Right lobe of liver (tissue), 6 donors: ENCODE data around the gene PACC1. TPM values are rescaled to one million over a fixed set of nuclear protein-coding genes. Genes with fewer than 3 reads are reported as not detected.

ENCODE experiments used
- ATAC-seq, 4 donors: fragments of 200-7000 bp; cut with Tn5 transposase; one replicate each; pipeline ENCODE4 v1.9.1; 2020; ENCODE audit warnings: mild to moderate bottlenecking in 4 of 4, moderate library complexity in 4 of 4
- DNase-seq, 3 donors: peaks; one replicate each; pipeline ENCODE4 v3.0.0-alpha.2; 2020
- H3K27ac ChIP-seq, 3 donors: fragments of 200-600 bp; one replicate each; pipeline ENCODE4 v1.8.0; 2022
- H3K27me3 ChIP-seq, 2 donors: fragments of 200-600 bp; one replicate each; pipeline ENCODE4 v1.8.0; 2022
- H3K36me3 ChIP-seq, 4 donors: fragments of 200-600 bp; sonication (generic) in 1 of 4; one replicate each; pipeline versions ENCODE4 v1.5.1 to v1.8.0; 2017 to 2022; ENCODE audit warnings: control low read depth in 1 of 4
- H3K4me1 ChIP-seq, 4 donors: fragments of 200-600 bp; sonication (generic) in 1 of 4; one replicate each; pipeline versions ENCODE4 v1.5.1 to v1.8.0; 2017 to 2022; ENCODE audit warnings: control low read depth in 1 of 4
- H3K4me3 ChIP-seq, 3 donors: fragments of 200-600 bp; one replicate each; pipeline ENCODE4 v1.8.0; 2022
- H3K9me3 ChIP-seq, 4 donors: fragments of 200-600 bp; sonication (generic) in 1 of 4; one replicate each; pipeline versions ENCODE4 v1.5.1 to v1.8.0; 2017 to 2022; ENCODE audit warnings: control low read depth in 1 of 4
- POLR2A ChIP-seq: fragments of 450-650 bp; IDR thresholded peaks from one replicate; pipeline ENCODE4 v1.6.1; 2017; ENCODE audit warnings: antibody characterized with exemption, mild to moderate bottlenecking
- WGBS: methylation state at CpG from one replicate; pipeline ENCODE4 v1.1.6; 2018; ENCODE audit warnings: low coverage, low lambda C conversion rate; ENCODE audit not compliant: insufficient coverage; ENCODE audit errors: missing lambda C conversion rate; 5-methylcytosine and 5-hydroxymethylcytosine counted together
- intact Hi-C, 2 donors: fragments of 100-400 bp; cut with DNase I; formaldehyde crosslinking; loops; one replicate each; pipeline versions ENCODE4 v1.11.2 to v1.14.1; 2022
- total RNA-seq, 6 experiments: library from RNA; depleted of rRNA in 2 of 6; stranded (reverse); fragments of >200 nt in 2 of 6; fragmentation: NEBNext Ultra II Directional in 3 of 6; extraction: Animal tissue kit (Norgen Biotek cat#: 25700) in 3 of 6; gene quantifications; one replicate each; pipeline versions ENCODE4 v1.1.0 to v1.2.4, GENCODE V29; 2016 to 2023
- TF ChIP-seq, protein P1 (sequence below), 4 donors: fragments of 200-600 bp in 3 of 4; fragments of 450-650 bp in 1 of 4; IDR thresholded peaks; one replicate each; pipeline versions ENCODE4 v1.5.1 to v1.8.0; 2016 to 2022; ENCODE audit warnings: antibody characterized with exemption in 4 of 4, mild to moderate bottlenecking in 2 of 4
- donor health status: DM: no; HTN: yes; CAD: no.
- donor health status: DM: no; HTN: no; CAD: no.
- donor health status: DM: no; HTN: no; CAD: no.
- donor health status: DM: no; HTN: yes; CAD: no.
- donor health status: DM: no; HTN: yes; CAD: no.

The PACC1 gene
- total RNA-seq, 6 experiments from 2014 or later, result 0.88 to 3.3 (median 1.7) TPM

DNA sequence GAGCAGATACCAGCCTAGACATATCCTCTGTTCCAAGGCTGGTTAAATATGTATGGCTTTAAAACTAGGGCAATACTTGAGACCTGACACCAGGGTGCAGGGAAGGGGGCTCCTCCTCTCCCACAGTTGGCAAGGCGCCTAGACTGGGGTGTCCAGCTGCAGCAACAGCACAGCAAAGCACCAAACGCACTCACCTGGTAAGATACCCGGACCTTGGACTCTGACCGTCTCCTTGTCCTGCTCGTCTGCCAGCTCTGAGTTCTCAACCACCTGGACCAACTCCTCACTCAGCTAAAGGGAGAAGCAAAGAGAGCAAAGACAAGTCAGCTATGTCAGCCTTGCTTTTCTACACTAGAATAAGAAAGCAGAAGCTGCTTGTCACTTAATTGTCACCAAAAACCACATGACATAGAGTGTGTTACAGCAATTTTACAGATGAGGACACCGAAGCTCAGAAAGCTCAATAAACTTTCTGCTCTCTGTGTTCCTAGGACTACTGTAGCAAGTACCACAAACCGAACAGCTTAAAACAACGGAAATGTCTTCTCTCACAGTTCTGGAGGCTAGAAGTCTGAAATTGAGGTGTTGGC, 4.4 kb downstream of the PACC1 start:
- DNase-seq (peak in 1 of 3 donors; percentile 55), ATAC-seq (peak in 2 of 4 donors; percentile 27 to 42)
- no peak overlapping the region for H3K27ac ChIP-seq
- no peak for TF ChIP-seq POLR2A
- TF ChIP-seq, protein P1, sequence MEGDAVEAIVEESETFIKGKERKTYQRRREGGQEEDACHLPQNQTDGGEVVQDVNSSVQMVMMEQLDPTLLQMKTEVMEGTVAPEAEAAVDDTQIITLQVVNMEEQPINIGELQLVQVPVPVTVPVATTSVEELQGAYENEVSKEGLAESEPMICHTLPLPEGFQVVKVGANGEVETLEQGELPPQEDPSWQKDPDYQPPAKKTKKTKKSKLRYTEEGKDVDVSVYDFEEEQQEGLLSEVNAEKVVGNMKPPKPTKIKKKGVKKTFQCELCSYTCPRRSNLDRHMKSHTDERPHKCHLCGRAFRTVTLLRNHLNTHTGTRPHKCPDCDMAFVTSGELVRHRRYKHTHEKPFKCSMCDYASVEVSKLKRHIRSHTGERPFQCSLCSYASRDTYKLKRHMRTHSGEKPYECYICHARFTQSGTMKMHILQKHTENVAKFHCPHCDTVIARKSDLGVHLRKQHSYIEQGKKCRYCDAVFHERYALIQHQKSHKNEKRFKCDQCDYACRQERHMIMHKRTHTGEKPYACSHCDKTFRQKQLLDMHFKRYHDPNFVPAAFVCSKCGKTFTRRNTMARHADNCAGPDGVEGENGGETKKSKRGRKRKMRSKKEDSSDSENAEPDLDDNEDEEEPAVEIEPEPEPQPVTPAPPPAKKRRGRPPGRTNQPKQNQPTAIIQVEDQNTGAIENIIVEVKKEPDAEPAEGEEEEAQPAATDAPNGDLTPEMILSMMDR (IDR thresholded peaks at IDR 0.05), result no peak
- H3K36me3 ChIP-seq, result no peaks in the 10 kb centered on the region
- intact Hi-C loops, result no loop called here
- no peaks in the 10 kb centered on the region for H3K27me3 ChIP-seq
- H3K9me3 ChIP-seq, result no peaks in the 10 kb centered on the region
- WGBS, result 38% methylated on average over 3 of the region's 8 CpGs
- no peak overlapping the region for H3K4me3 ChIP-seq
- peaks cover 0 to 15% (median 0%) of the 10 kb centered on the region in 4 donors for H3K4me1 ChIP-seq

DNA sequence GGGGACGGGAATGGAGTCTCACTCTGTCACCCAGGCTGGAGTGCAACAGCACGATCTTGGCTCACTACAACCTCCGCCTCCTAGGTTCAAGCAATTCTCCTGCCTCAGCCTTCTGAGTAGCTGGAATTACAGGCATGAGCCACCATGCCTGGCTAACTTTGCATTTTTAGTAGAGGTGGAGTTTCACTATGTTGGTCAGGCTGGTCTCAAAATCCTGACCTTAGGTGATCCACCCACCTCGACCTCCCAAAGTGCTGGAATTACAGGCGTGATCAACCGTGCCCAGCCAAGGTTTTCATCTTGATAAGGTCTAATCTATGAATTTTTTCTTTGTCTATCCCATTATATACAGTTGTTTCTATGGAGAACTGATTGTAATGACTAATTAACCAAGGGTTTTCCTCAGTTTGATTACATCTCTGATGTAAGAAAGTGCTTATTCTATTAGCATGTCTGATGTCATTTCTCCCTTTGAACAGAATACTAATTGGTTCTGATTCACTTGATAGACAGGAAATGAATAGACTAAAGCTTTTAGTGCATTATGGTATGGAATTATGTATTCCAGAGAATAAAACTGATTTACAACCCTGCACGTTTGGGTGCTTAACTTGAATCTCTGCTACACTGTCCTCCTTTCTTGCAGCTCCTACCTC, 11.9 kb downstream of the PACC1 start:
- TF ChIP-seq POLR2A, result no peak
- TF ChIP-seq, protein P1 (IDR thresholded peaks at IDR 0.05), result no peak
- Histone ChIP-seq H3K4me3 (no peak overlapping the region), H3K27me3 (no peaks in the 10 kb centered on the region), H3K4me1 (no peaks in the 10 kb centered on the region), H3K36me3 (no peaks in the 10 kb centered on the region), H3K9me3 (no peaks in the 10 kb centered on the region), H3K27ac (no peak overlapping the region)
- intact Hi-C loops, result no loop called here
- no peak for DNase-seq
- no peak for ATAC-seq
- WGBS, result 88% methylated on average over 7 of the region's 7 CpGs

DNA sequence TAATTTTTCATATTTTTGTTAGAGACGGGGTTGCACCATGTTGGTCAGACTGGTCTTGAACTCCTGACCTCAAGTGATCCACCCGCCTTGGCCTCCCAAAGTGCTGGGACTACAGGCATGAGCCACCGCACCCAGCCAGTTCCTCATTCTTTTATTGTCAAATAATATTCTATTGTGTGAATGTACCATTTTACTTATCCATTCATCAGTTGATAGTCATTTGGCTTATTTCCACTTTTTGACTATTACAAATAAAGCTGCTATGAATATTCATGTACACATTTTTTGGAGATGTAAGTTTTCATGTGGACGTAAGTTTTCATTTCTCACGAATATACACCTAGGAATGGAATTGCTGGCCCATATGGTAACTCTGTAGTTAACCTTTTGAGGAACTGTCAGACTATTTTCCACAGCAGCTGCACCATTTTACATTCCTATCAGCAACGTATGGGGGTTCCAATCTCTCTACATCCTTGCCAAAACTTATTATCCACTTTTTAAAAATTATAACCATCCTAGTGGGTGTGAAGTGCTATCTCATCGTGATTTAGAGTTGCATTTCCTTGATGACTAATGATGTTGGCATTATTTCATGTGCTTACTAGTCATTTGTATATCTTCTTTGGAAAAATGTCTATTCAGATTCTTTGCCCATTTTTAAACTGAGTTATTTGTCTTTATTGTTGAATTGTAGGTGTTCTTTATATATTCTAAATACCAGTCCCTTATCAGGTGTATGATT, 12.7 kb downstream of the PACC1 start:
- Histone ChIP-seq H3K9me3 (no peaks in the 10 kb centered on the region), H3K4me3 (no peak overlapping the region), H3K27ac (no peak overlapping the region), H3K36me3 (no peaks in the 10 kb centered on the region), H3K4me1 (no peaks in the 10 kb centered on the region), H3K27me3 (no peaks in the 10 kb centered on the region)
- no peak for DNase-seq
- WGBS, result 73% methylated on average over 7 of the region's 7 CpGs
- intact Hi-C loops, result no loop called here
- TF ChIP-seq, protein P1 (IDR thresholded peaks at IDR 0.05), result no peak
- no peak for TF ChIP-seq POLR2A
- ATAC-seq, result no peak

DNA sequence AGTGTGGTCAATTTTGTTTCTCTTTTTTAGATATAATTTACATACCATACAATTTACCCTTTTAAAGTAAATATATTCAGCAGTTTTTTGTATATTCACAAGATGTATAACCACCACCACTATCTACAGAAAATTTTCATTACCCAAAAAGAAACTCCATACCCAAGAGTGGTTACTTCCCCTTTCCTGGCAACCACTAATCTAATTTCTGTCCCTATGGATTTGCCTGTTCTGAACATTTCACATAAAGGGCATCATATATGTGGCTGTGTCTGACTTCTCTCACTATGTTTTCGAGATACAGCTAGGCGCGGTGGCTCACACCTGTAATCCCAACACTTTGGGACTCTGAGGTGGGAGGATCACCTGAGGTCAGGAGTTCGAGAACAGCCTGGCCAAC, 13.6 kb downstream of the PACC1 start:
- 95% methylated on average over 4 of the region's 4 CpGs for WGBS
- no peak overlapping the region for H3K4me3 ChIP-seq

More for the DNA sequence above, 13.6 kb downstream of the PACC1 start:
- Histone ChIP-seq H3K4me1 (no peaks in the 10 kb centered on the region), H3K9me3 (no peaks in the 10 kb centered on the region), H3K36me3 (no peaks in the 10 kb centered on the region), H3K27me3 (no peaks in the 10 kb centered on the region), H3K27ac (no peak overlapping the region)
- DNase-seq (no peak), ATAC-seq (no peak)
- TF ChIP-seq POLR2A, result no peak
- TF ChIP-seq, protein P1 (IDR thresholded peaks at IDR 0.05), result no peak
- intact Hi-C loops, result no loop called here
